Measurements from ENCODE around the gene SYTL4. TPM values are rescaled to one million over a fixed set of nuclear protein-coding genes. Genes with fewer than 3 reads are reported as not detected.
A peak's percentile ranks its signal among the peaks of the same experiment; 100 is the strongest.

Gene SYTL4
- total RNA-seq, 5 donors from 2014 or later (not counting 1 experiment from before 2014, with no cell fraction given) = 0.12 to 0.82 (median 0.29) TPM; not detected in 1

GRCh38 chrX:100659431-100660137 is 72.3 kb downstream of the SYTL4 start:
- no peaks in the 10 kb centered on the region for H3K4me1 Mint-ChIP-seq
- no peak overlapping the region for H3K4me3 ChIP-seq (ENCODE audit: control insufficient read depth in 1 of 2, extremely low read depth in 1 of 2, low read length in 1 of 2)
- H3K9me3 Mint-ChIP-seq = no peaks in the 10 kb centered on the region
- H3K4me1 ChIP-seq (ENCODE audit: control insufficient read depth in 1 of 2, extremely low read depth in 1 of 2, insufficient read depth in 2 of 2, low read length in 2 of 2) = no peaks in the 10 kb centered on the region
- no peaks in the 10 kb centered on the region for H3K36me3 Mint-ChIP-seq
- no CpG with 5 or more reads among the region's 4 CpGs for whole genome bisulfite sequencing (ENCODE audit: insufficient coverage)
- no peak overlapping the region for H3K27ac ChIP-seq (ENCODE audit: low read length)
- ATAC-seq (replicated peaks in 1 of 4) (no peak), DNase-seq (no peak)
- peaks cover 0 to 2% of the 10 kb centered on the region in 2 experiments for H3K27me3 ChIP-seq (replicated peaks in 1 of 2; ENCODE audit: control insufficient read depth in 2 of 2, extremely low read depth in 1 of 2, insufficient read depth in 2 of 2, low read length in 1 of 2)
- POLR2A ChIA-PET = no interaction called here
- no peak overlapping the region for H3K4me3 Mint-ChIP-seq
- no peaks in the 10 kb centered on the region for H3K9me3 ChIP-seq
- CTCF ChIA-PET = interaction anchor here (0.6 to 0.8 kb wide), 2 partner anchors 12 to 345 kb away, joined by 3 to 4 read pairs; no protein-coding TSS in a partner anchor
- H3K27me3 Mint-ChIP-seq = peaks cover 9 to 33% of the 10 kb centered on the region in 2 donors
- no peaks in the 10 kb centered on the region for H3K36me3 ChIP-seq (ENCODE audit: control insufficient read depth in 2 of 2, extremely low read depth in 1 of 2, insufficient read depth in 1 of 2, low read length in 1 of 2)
- no peak overlapping the region for H3K27ac Mint-ChIP-seq

- Histone ChIP-seq H3K27ac (ENCODE audit: low read length) (no peak overlapping the region), H3K4me1 (ENCODE audit: control insufficient read depth in 1 of 2, extremely low read depth in 1 of 2, insufficient read depth in 2 of 2, low read length in 2 of 2) (no peaks in the 10 kb centered on the region), H3K4me3 (ENCODE audit: control insufficient read depth in 1 of 2, extremely low read depth in 1 of 2, low read length in 1 of 2) (no peak overlapping the region), H3K27me3 (replicated peaks in 1 of 2; ENCODE audit: control insufficient read depth in 2 of 2, extremely low read depth in 1 of 2, insufficient read depth in 2 of 2, low read length in 1 of 2) (peaks cover 0 to 2% of the 10 kb centered on the region in 2 experiments), H3K36me3 (ENCODE audit: control insufficient read depth in 2 of 2, extremely low read depth in 1 of 2, insufficient read depth in 1 of 2, low read length in 1 of 2) (no peaks in the 10 kb centered on the region), H3K9me3 (no peaks in the 10 kb centered on the region)
- ATAC-seq (replicated peaks in 1 of 4) (no peak), DNase-seq (no peak)
- peaks cover 9 to 29% of the 10 kb centered on the region in 2 donors for H3K27me3 Mint-ChIP-seq
- ChIA-PET CTCF (interaction anchor here in 1 of 2 donors (0.6 to 0.8 kb wide), 2 partner anchors 13 to 1404 kb away, joined by 3 read pairs; no protein-coding TSS in a partner anchor), POLR2A (no interaction called here)
- no peak overlapping the region for H3K27ac Mint-ChIP-seq
- no peaks in the 10 kb centered on the region for H3K36me3 Mint-ChIP-seq
- no CpG with 5 or more reads among the region's 3 CpGs for WGBS (ENCODE audit: insufficient coverage)
- H3K4me3 Mint-ChIP-seq = no peak overlapping the region
- no peaks in the 10 kb centered on the region for H3K9me3 Mint-ChIP-seq
- no peaks in the 10 kb centered on the region for H3K4me1 Mint-ChIP-seq
Observed at GRCh38 chrX:100658941-100659381, 73.0 kb downstream of the SYTL4 start.

- WGBS (ENCODE audit: insufficient coverage) = no CpG with 5 or more reads among the region's 3 CpGs
- H3K4me3 Mint-ChIP-seq = no peak overlapping the region
- Histone ChIP-seq H3K9me3 (no peaks in the 10 kb centered on the region), H3K27me3 (replicated peaks in 1 of 2; ENCODE audit: control insufficient read depth in 2 of 2, extremely low read depth in 1 of 2, insufficient read depth in 2 of 2, low read length in 1 of 2) (no peaks in the 10 kb centered on the region), H3K36me3 (ENCODE audit: control insufficient read depth in 2 of 2, extremely low read depth in 1 of 2, insufficient read depth in 1 of 2, low read length in 1 of 2) (no peaks in the 10 kb centered on the region), H3K27ac (ENCODE audit: low read length) (no peak overlapping the region), H3K4me3 (ENCODE audit: control insufficient read depth in 1 of 2, extremely low read depth in 1 of 2, low read length in 1 of 2) (no peak overlapping the region), H3K4me1 (ENCODE audit: control insufficient read depth in 1 of 2, extremely low read depth in 1 of 2, insufficient read depth in 2 of 2, low read length in 2 of 2) (no peaks in the 10 kb centered on the region)
- no peaks in the 10 kb centered on the region for H3K4me1 Mint-ChIP-seq
- CTCF ChIA-PET = interaction anchor here in 1 of 2 donors (0.9 kb wide), 1 partner anchor 40 kb away, joined by 3 read pairs; no protein-coding TSS in a partner anchor
- H3K27ac Mint-ChIP-seq = no peak overlapping the region
- DNase-seq (peak in 1 of 35 experiments; percentile 1), ATAC-seq (replicated peaks in 1 of 4) (no peak)
- POLR2A ChIA-PET = interaction anchor here in 1 of 2 donors (0.6 kb wide), 1 partner anchor 287 kb away, joined by 3 read pairs; no protein-coding TSS in a partner anchor
- H3K27me3 Mint-ChIP-seq = peaks cover 3 to 30% of the 10 kb centered on the region in 2 donors
- no peaks in the 10 kb centered on the region for H3K36me3 Mint-ChIP-seq
- H3K9me3 Mint-ChIP-seq = no peaks in the 10 kb centered on the region
Observed at GRCh38 chrX:100654261-100654660, 77.7 kb downstream of the SYTL4 start.

GRCh38 chrX:100652266-100652665 is 79.7 kb downstream of the SYTL4 start:
- CTCF ChIA-PET = no interaction called here
- WGBS (ENCODE audit: insufficient coverage) = no CpG with 5 or more reads among the region's 2 CpGs
- H3K27ac Mint-ChIP-seq = no peak overlapping the region
- H3K27me3 Mint-ChIP-seq = peaks cover 2 to 23% of the 10 kb centered on the region in 2 donors
- POLR2A ChIA-PET = no interaction called here
- Histone ChIP-seq H3K36me3 (ENCODE audit: control insufficient read depth in 2 of 2, extremely low read depth in 1 of 2, insufficient read depth in 1 of 2, low read length in 1 of 2) (no peaks in the 10 kb centered on the region), H3K4me3 (ENCODE audit: control insufficient read depth in 1 of 2, extremely low read depth in 1 of 2, low read length in 1 of 2) (no peak overlapping the region), H3K4me1 (ENCODE audit: control insufficient read depth in 1 of 2, extremely low read depth in 1 of 2, insufficient read depth in 2 of 2, low read length in 2 of 2) (no peaks in the 10 kb centered on the region), H3K27ac (ENCODE audit: low read length) (no peak overlapping the region), H3K27me3 (replicated peaks in 1 of 2; ENCODE audit: control insufficient read depth in 2 of 2, extremely low read depth in 1 of 2, insufficient read depth in 2 of 2, low read length in 1 of 2) (no peaks in the 10 kb centered on the region), H3K9me3 (no peaks in the 10 kb centered on the region)
- no peaks in the 10 kb centered on the region for H3K36me3 Mint-ChIP-seq
- H3K4me1 Mint-ChIP-seq = no peaks in the 10 kb centered on the region
- DNase-seq (no peak), ATAC-seq (replicated peaks in 1 of 4) (no peak)
- no peak overlapping the region for H3K4me3 Mint-ChIP-seq
- no peaks in the 10 kb centered on the region for H3K9me3 Mint-ChIP-seq

- Histone ChIP-seq H3K4me3 (ENCODE audit: control insufficient read depth in 1 of 2, extremely low read depth in 1 of 2, low read length in 1 of 2) (no peak overlapping the region), H3K36me3 (ENCODE audit: control insufficient read depth in 2 of 2, extremely low read depth in 1 of 2, insufficient read depth in 1 of 2, low read length in 1 of 2) (no peaks in the 10 kb centered on the region), H3K27me3 (replicated peaks in 1 of 2; ENCODE audit: control insufficient read depth in 2 of 2, extremely low read depth in 1 of 2, insufficient read depth in 2 of 2, low read length in 1 of 2) (no peaks in the 10 kb centered on the region), H3K4me1 (ENCODE audit: control insufficient read depth in 1 of 2, extremely low read depth in 1 of 2, insufficient read depth in 2 of 2, low read length in 2 of 2) (no peaks in the 10 kb centered on the region), H3K27ac (ENCODE audit: low read length) (no peak overlapping the region), H3K9me3 (no peaks in the 10 kb centered on the region)
- ATAC-seq (replicated peaks in 1 of 4) = no peak
- H3K9me3 Mint-ChIP-seq = no peaks in the 10 kb centered on the region
- no peak overlapping the region for H3K4me3 Mint-ChIP-seq
- peaks cover 4 to 23% of the 10 kb centered on the region in 2 donors for H3K27me3 Mint-ChIP-seq
- POLR2A ChIA-PET = interaction anchor here in 1 of 2 donors (0.6 kb wide), 1 partner anchor 62 kb away, joined by 3 read pairs; no protein-coding TSS in a partner anchor
- CTCF ChIA-PET = interaction anchor here (0.6 to 0.7 kb wide), 2 partner anchors 9 to 1505 kb away, joined by 3 to 4 read pairs; no protein-coding TSS in a partner anchor
- H3K27ac Mint-ChIP-seq = no peak overlapping the region
- WGBS (ENCODE audit: insufficient coverage) = no CpG with 5 or more reads among the region's 1 CpG
- no peaks in the 10 kb centered on the region for H3K4me1 Mint-ChIP-seq
- no peaks in the 10 kb centered on the region for H3K36me3 Mint-ChIP-seq
- no peak for DNase-seq
Observed at GRCh38 chrX:100650841-100651240, 81.1 kb downstream of the SYTL4 start.

GRCh38 chrX:100649550-100650356 is 82.2 kb downstream of the SYTL4 start:
- Histone ChIP-seq H3K27me3 (replicated peaks in 1 of 2; ENCODE audit: control insufficient read depth in 2 of 2, extremely low read depth in 1 of 2, insufficient read depth in 2 of 2, low read length in 1 of 2) (peaks cover 0 to 3% of the 10 kb centered on the region in 2 experiments), H3K36me3 (ENCODE audit: control insufficient read depth in 2 of 2, extremely low read depth in 1 of 2, insufficient read depth in 1 of 2, low read length in 1 of 2) (no peaks in the 10 kb centered on the region), H3K9me3 (no peaks in the 10 kb centered on the region), H3K4me1 (ENCODE audit: control insufficient read depth in 1 of 2, extremely low read depth in 1 of 2, insufficient read depth in 2 of 2, low read length in 2 of 2) (no peaks in the 10 kb centered on the region), H3K27ac (ENCODE audit: low read length) (no peak overlapping the region), H3K4me3 (ENCODE audit: control insufficient read depth in 1 of 2, extremely low read depth in 1 of 2, low read length in 1 of 2) (no peak overlapping the region)
- Mint-ChIP-seq H3K27ac (no peak overlapping the region), H3K4me1 (no peaks in the 10 kb centered on the region), H3K9me3 (no peaks in the 10 kb centered on the region), H3K4me3 (no peak overlapping the region), H3K27me3 (peaks cover 7 to 28% of the 10 kb centered on the region in 2 donors), H3K36me3 (no peaks in the 10 kb centered on the region)
- WGBS (ENCODE audit: insufficient coverage) = 100% methylated on average over 1 of the region's 12 CpGs
- ChIA-PET CTCF (no interaction called here), POLR2A (no interaction called here)
- DNase-seq = no peak
- ATAC-seq (replicated peaks in 1 of 4) = no peak

All from T-cell (primary cell).